ENCODE data around the gene EPS8L3.

DNA sequence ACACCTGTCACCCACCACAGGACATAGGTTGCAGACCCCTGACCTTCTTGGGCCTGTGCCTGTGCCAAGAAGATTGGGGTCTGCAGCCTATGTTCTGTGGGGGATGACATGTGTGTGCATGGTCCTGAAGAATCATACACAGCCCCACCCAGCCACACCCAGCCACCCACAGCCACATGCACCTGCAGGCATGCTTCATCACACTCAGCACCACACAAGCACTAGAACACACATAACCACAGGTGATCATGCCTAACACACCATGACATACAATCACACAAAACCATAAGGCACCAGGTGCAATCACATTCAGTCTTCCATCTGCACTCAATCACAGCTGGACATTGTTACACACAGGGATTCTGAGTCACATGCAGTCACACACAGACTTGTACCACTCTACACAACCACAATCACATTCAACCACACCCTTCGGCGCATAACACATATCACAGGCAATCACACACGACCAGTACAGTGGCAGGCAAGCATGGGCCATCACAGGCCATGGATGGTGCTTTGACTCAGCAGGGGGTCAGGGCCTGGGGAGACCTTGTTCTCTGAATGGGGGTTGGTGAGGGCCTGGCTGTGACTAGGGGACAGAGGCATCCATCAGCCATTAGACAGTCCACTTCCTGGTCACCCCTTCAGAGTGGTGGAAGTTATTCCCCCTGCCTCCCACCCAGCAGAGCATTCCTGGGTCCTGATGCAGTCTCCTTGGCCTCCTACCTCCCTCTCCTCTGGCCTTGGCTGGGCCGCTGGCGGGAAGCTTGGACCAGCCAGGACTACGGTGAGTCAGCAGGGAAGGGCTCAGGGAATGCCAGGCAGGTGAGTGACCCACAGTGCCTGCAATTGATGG lies 44.3 kb upstream of the EPS8L3 start:
- TF ChIP-seq, protein P1, sequence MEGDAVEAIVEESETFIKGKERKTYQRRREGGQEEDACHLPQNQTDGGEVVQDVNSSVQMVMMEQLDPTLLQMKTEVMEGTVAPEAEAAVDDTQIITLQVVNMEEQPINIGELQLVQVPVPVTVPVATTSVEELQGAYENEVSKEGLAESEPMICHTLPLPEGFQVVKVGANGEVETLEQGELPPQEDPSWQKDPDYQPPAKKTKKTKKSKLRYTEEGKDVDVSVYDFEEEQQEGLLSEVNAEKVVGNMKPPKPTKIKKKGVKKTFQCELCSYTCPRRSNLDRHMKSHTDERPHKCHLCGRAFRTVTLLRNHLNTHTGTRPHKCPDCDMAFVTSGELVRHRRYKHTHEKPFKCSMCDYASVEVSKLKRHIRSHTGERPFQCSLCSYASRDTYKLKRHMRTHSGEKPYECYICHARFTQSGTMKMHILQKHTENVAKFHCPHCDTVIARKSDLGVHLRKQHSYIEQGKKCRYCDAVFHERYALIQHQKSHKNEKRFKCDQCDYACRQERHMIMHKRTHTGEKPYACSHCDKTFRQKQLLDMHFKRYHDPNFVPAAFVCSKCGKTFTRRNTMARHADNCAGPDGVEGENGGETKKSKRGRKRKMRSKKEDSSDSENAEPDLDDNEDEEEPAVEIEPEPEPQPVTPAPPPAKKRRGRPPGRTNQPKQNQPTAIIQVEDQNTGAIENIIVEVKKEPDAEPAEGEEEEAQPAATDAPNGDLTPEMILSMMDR (IDR thresholded peaks at IDR 0.05), result no peak
- no peak for TF ChIP-seq POLR2A (IDR thresholded peaks at IDR 0.05)

All from heart left ventricle (tissue), 13 donors.